Stimulated activated naive B cell treated with anti-CD40 and anti-IgM and Interleukin-4, amounts not matched to agents 10 μg/mL and 1 μg/mL and 100 μg/mL, for 72 hours (primary cell): ENCODE results near the gene PLA2G5.
"Not testable (repeated sequence)": the region's sequence is repeated elsewhere in the genome, so short reads cannot be mapped to it uniquely, and the experiment has no call there.

Experiments
- ATAC-seq, 2 donors: fragments of 150-1000 bp; cut with Tn5 transposase; replicated peaks; 2 replicates each; pipeline ENCODE4 v1.10.0; 2021; ENCODE audit warnings: moderate library complexity in 1 of 2
- DNase-seq: peaks from one replicate; pipeline ENCODE4 v3.0.0; 2021
- H3K27ac Mint-ChIP-seq: one replicate; pipeline ENCODE4 v1.8.0; 2022; ENCODE audit warnings: mild to moderate bottlenecking, mixed read lengths
- H3K27me3 Mint-ChIP-seq, 2 donors: one replicate each; pipeline ENCODE4 v1.8.0; 2022; ENCODE audit warnings: mixed read lengths in 2 of 2
- H3K36me3 Mint-ChIP-seq, 2 donors: one replicate each; pipeline ENCODE4 v1.8.0; 2022; ENCODE audit warnings: mixed read lengths in 2 of 2, mild to moderate bottlenecking in 1 of 2
- H3K4me1 Mint-ChIP-seq, 2 donors: one replicate each; pipeline ENCODE4 v1.8.0; 2022; ENCODE audit warnings: mixed read lengths in 2 of 2, mild to moderate bottlenecking in 1 of 2
- H3K4me3 Mint-ChIP-seq, 2 donors: one replicate each; pipeline ENCODE4 v1.8.0; 2022; ENCODE audit warnings: mild to moderate bottlenecking in 2 of 2, mixed read lengths in 2 of 2, moderate library complexity in 1 of 2
- H3K9me3 Mint-ChIP-seq, 2 donors: one replicate each; pipeline ENCODE4 v1.8.0; 2022; ENCODE audit warnings: mixed read lengths in 2 of 2, mild to moderate bottlenecking in 1 of 2

PLA2G5 gene

GRCh38 chr1:20051218-20051829 is 18.7 kb upstream of the PLA2G5 start:
- Mint-ChIP-seq H3K4me1 (peaks cover 2 to 12% of the 10 kb centered on the region in 2 donors), H3K27ac (no peak overlapping the region), H3K36me3 (peaks cover 8 to 20% of the 10 kb centered on the region in 2 donors), H3K9me3 (peaks cover 16 to 23% of the 10 kb centered on the region in 2 donors), H3K4me3 (no peak overlapping the region), H3K27me3 (no peaks in the 10 kb centered on the region)
- ATAC-seq (no peak), DNase-seq (no peak)

GRCh38 chr1:20052386-20052785 is 17.6 kb upstream of the PLA2G5 start:
- H3K4me1 Mint-ChIP-seq = peaks cover 0 to 2% of the 10 kb centered on the region in 2 donors
- H3K4me3 Mint-ChIP-seq = no peak overlapping the region
- peaks cover 16 to 23% of the 10 kb centered on the region in 2 donors for H3K9me3 Mint-ChIP-seq
- H3K27me3 Mint-ChIP-seq = no peaks in the 10 kb centered on the region
- no peak for DNase-seq
- ATAC-seq = no peak
- no peak overlapping the region for H3K27ac Mint-ChIP-seq
- peaks cover 8 to 20% of the 10 kb centered on the region in 2 donors for H3K36me3 Mint-ChIP-seq

- no peak for ATAC-seq
- H3K27ac Mint-ChIP-seq = no peak overlapping the region
- H3K9me3 Mint-ChIP-seq = peaks cover 3 to 5% of the 10 kb centered on the region in 2 donors
- H3K4me1 Mint-ChIP-seq = peaks cover 36 to 47% of the 10 kb centered on the region in 2 donors
- H3K4me3 Mint-ChIP-seq = no peak overlapping the region
- H3K36me3 Mint-ChIP-seq = peaks cover 0 to 6% of the 10 kb centered on the region in 2 donors
- no peaks in the 10 kb centered on the region for H3K27me3 Mint-ChIP-seq
- DNase-seq = no peak
Observed at GRCh38 chr1:20057886-20058420, 12.0 kb upstream of the PLA2G5 start.

- ATAC-seq = peak; percentile 65 to 73
- H3K4me1 Mint-ChIP-seq = peaks cover 36 to 53% of the 10 kb centered on the region in 2 donors
- H3K27me3 Mint-ChIP-seq = no peaks in the 10 kb centered on the region
- no peak overlapping the region for H3K4me3 Mint-ChIP-seq
- DNase-seq = no peak
- peaks cover under 1 to 2% of the 10 kb centered on the region in 2 donors for H3K9me3 Mint-ChIP-seq
- H3K36me3 Mint-ChIP-seq = peaks cover 0 to 5% of the 10 kb centered on the region in 2 donors
- peak overlapping the region; percentile 11 for H3K27ac Mint-ChIP-seq
Observed at GRCh38 chr1:20058531-20058930, 11.5 kb upstream of the PLA2G5 start.

- H3K27ac Mint-ChIP-seq = no peak overlapping the region
- no peak overlapping the region for H3K4me3 Mint-ChIP-seq
- no peaks in the 10 kb centered on the region for H3K9me3 Mint-ChIP-seq
Observed at GRCh38 chr1:20059847-20060246, 10.1 kb upstream of the PLA2G5 start.

GRCh38 chr1:20060791-20061190 is 9.2 kb upstream of the PLA2G5 start:
- H3K4me1 Mint-ChIP-seq = peaks cover 37 to 53% of the 10 kb centered on the region in 2 donors
- H3K36me3 Mint-ChIP-seq, H3K9me3 Mint-ChIP-seq, DNase-seq, H3K27me3 Mint-ChIP-seq, ATAC-seq, H3K27ac Mint-ChIP-seq, H3K4me3 Mint-ChIP-seq: not testable (repeated sequence)

More at GRCh38 chr1:20059847-20060246, 10.1 kb upstream of the PLA2G5 start:
- Mint-ChIP-seq H3K4me1 (peaks cover 36 to 53% of the 10 kb centered on the region in 2 donors), H3K27me3 (no peaks in the 10 kb centered on the region), H3K36me3 (peaks cover 0 to 5% of the 10 kb centered on the region in 2 donors)
- peak; percentile 39 for DNase-seq
- ATAC-seq = peak; percentile 92 to 96

- ATAC-seq = peak; percentile 25 to 50
- H3K9me3 Mint-ChIP-seq = no peaks in the 10 kb centered on the region
- H3K4me3 Mint-ChIP-seq = no peak overlapping the region
- peaks cover 37 to 53% of the 10 kb centered on the region in 2 donors for H3K4me1 Mint-ChIP-seq
- H3K27me3 Mint-ChIP-seq = peaks cover 0 to 8% of the 10 kb centered on the region in 2 donors
- DNase-seq = no peak
- H3K27ac Mint-ChIP-seq = peak overlapping the region; percentile 62
- H3K36me3 Mint-ChIP-seq = peaks cover 0 to 5% of the 10 kb centered on the region in 2 donors
Observed at GRCh38 chr1:20061866-20062265, 8.1 kb upstream of the PLA2G5 start.

- H3K27me3 Mint-ChIP-seq = peaks cover 0 to 8% of the 10 kb centered on the region in 2 donors
- peaks cover 0 to 5% of the 10 kb centered on the region in 2 donors for H3K36me3 Mint-ChIP-seq
- ATAC-seq (no peak), DNase-seq (no peak)
- H3K27ac Mint-ChIP-seq = no peak overlapping the region
- H3K4me1 Mint-ChIP-seq = peaks cover 27 to 41% of the 10 kb centered on the region in 2 donors
- no peak overlapping the region for H3K4me3 Mint-ChIP-seq
- no peaks in the 10 kb centered on the region for H3K9me3 Mint-ChIP-seq
Observed at GRCh38 chr1:20063861-20064292, 6.1 kb upstream of the PLA2G5 start.

- Mint-ChIP-seq H3K4me3 (no peak overlapping the region), H3K4me1 (peaks cover 18 to 29% of the 10 kb centered on the region in 2 donors), H3K27ac (no peak overlapping the region), H3K9me3 (no peaks in the 10 kb centered on the region), H3K36me3 (no peaks in the 10 kb centered on the region), H3K27me3 (peaks cover 4 to 8% of the 10 kb centered on the region in 2 donors)
- DNase-seq (no peak), ATAC-seq (no peak)
Observed at GRCh38 chr1:20068722-20069121, 1.3 kb upstream of the PLA2G5 start.

GRCh38 chr1:20070357-20070756 is 363 bp downstream of the PLA2G5 start:
- Mint-ChIP-seq H3K9me3 (no peaks in the 10 kb centered on the region), H3K27me3 (peaks cover 7 to 8% of the 10 kb centered on the region in 2 donors), H3K27ac (no peak overlapping the region), H3K4me1 (peaks cover 29 to 45% of the 10 kb centered on the region in 2 donors), H3K4me3 (no peak overlapping the region), H3K36me3 (no peaks in the 10 kb centered on the region)
- DNase-seq (no peak), ATAC-seq (no peak)

GRCh38 chr1:20071416-20071815 is 1.4 kb downstream of the PLA2G5 start:
- no peak overlapping the region for H3K27ac Mint-ChIP-seq
- H3K27me3 Mint-ChIP-seq = peaks cover 0 to 9% of the 10 kb centered on the region in 2 donors
- no peaks in the 10 kb centered on the region for H3K36me3 Mint-ChIP-seq
- H3K9me3 Mint-ChIP-seq = no peaks in the 10 kb centered on the region
- DNase-seq (no peak), ATAC-seq (no peak)
- H3K4me1 Mint-ChIP-seq = peaks cover 33 to 48% of the 10 kb centered on the region in 2 donors
- no peak overlapping the region for H3K4me3 Mint-ChIP-seq

GRCh38 chr1:20072771-20073170 is 2.8 kb downstream of the PLA2G5 start:
- no peak for ATAC-seq
- no peak overlapping the region for H3K4me3 Mint-ChIP-seq
- H3K9me3 Mint-ChIP-seq = no peaks in the 10 kb centered on the region
- peaks cover 47 to 61% of the 10 kb centered on the region in 2 donors for H3K4me1 Mint-ChIP-seq
- H3K27me3 Mint-ChIP-seq = peaks cover 0 to 9% of the 10 kb centered on the region in 2 donors
- no peak overlapping the region for H3K27ac Mint-ChIP-seq
- no peaks in the 10 kb centered on the region for H3K36me3 Mint-ChIP-seq
- no peak for DNase-seq

- ATAC-seq = peak in 1 of 2 donors; percentile 37
- Mint-ChIP-seq H3K27me3 (peaks cover 0 to 9% of the 10 kb centered on the region in 2 donors), H3K4me1 (peaks cover 51 to 66% of the 10 kb centered on the region in 2 donors), H3K27ac (no peak overlapping the region), H3K4me3 (no peak overlapping the region), H3K36me3 (no peaks in the 10 kb centered on the region), H3K9me3 (no peaks in the 10 kb centered on the region)
- DNase-seq = no peak
Observed at GRCh38 chr1:20073256-20073655, 3.3 kb downstream of the PLA2G5 start.

- Mint-ChIP-seq H3K36me3 (no peaks in the 10 kb centered on the region), H3K4me3 (no peak overlapping the region), H3K27ac (no peak overlapping the region), H3K4me1 (peaks cover 60 to 75% of the 10 kb centered on the region in 2 donors), H3K27me3 (peaks cover 0 to 9% of the 10 kb centered on the region in 2 donors), H3K9me3 (no peaks in the 10 kb centered on the region)
- no peak for ATAC-seq
- no peak for DNase-seq
Observed at GRCh38 chr1:20074055-20074724, 4.2 kb downstream of the PLA2G5 start.
